AG09319 (cell line): Measurements from ENCODE around the gene POLR2H.
"Not testable (repeated sequence)": the region's sequence is repeated elsewhere in the genome, so short reads cannot be mapped to it uniquely, and the experiment has no call there.

Experiments
- DNase-seq: peaks from one replicate; pipeline ENCODE4 v3.0.0-alpha.2; 2010; ENCODE audit warnings: low read depth; ENCODE audit errors: extremely low read depth
- TF ChIP-seq, protein P1 (sequence below): IDR thresholded peaks from 2 replicates; pipeline ENCODE4 v1.5.1; 2011; ENCODE audit warnings: low read depth, mild to moderate bottlenecking, inconsistent platforms, low read length, moderate library complexity

POLR2H gene

DNA sequence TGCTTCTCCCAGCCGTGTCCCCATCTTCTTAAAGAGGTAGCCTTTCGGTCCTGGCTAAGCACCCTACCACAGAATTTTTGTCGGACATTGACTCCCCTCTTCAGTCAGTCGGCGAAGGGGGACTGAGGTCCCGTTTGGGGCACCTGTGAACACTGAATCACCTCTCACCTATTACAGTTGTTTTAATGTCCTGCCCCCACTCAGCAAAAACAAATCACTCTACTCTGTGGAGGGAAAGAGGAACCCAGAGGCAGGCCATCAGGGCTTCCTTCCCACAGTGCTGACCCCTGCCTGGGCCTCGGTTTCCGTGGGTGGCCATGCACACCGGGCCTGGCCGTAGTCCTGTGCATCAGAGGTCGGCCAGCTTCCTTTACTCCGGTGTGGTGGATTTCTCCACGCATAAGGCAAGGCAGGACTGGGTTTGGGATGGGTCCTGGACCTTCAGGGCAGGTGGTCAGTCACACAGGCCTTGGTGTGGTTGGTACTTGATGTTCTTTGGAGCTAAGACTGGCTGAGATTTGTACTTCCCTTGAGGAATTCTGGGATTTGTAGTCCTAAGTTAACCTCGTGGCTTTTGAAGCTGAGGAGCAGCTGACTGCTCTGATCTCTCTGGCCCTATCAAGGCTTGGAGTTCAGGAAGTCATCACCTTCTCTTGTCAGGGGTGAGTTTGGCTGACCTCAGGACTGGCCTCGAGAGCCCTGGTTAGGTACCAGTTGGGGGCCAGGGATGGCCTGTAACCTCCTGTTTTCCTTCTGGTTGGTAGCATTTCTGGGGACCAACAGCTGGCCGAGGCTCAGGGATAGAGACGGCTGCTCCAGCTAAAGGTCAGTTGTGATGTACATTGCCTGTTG is 24.7 kb upstream of the POLR2H start:
- DNase-seq = no peak
- TF ChIP-seq, protein P1, sequence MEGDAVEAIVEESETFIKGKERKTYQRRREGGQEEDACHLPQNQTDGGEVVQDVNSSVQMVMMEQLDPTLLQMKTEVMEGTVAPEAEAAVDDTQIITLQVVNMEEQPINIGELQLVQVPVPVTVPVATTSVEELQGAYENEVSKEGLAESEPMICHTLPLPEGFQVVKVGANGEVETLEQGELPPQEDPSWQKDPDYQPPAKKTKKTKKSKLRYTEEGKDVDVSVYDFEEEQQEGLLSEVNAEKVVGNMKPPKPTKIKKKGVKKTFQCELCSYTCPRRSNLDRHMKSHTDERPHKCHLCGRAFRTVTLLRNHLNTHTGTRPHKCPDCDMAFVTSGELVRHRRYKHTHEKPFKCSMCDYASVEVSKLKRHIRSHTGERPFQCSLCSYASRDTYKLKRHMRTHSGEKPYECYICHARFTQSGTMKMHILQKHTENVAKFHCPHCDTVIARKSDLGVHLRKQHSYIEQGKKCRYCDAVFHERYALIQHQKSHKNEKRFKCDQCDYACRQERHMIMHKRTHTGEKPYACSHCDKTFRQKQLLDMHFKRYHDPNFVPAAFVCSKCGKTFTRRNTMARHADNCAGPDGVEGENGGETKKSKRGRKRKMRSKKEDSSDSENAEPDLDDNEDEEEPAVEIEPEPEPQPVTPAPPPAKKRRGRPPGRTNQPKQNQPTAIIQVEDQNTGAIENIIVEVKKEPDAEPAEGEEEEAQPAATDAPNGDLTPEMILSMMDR = no peak

DNA sequence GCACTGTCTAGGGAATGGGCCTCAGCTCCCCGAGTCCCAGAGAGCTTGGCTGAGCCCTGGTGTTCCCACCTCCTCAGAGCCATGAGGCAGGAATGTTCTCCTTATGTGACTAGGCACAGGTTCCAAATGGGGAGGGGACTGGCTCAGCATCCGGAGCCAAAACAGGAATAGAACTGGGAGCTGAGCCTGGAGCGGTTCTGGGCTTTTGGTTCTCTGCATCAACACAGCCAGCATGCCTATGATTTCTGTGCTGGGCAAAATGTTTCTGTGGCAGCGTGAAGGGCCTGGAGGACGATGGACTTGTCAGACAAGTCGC is 24.2 kb upstream of the POLR2H start, which contains the start of gene FAM131A:
TSS of gene FAM131A (plus strand) at position 202 of the 316 bp plus-strand sequence. CDS start at position 233, 31 bp downstream.
- TF ChIP-seq, protein P1 = no peak
- DNase-seq = no peak

DNA sequence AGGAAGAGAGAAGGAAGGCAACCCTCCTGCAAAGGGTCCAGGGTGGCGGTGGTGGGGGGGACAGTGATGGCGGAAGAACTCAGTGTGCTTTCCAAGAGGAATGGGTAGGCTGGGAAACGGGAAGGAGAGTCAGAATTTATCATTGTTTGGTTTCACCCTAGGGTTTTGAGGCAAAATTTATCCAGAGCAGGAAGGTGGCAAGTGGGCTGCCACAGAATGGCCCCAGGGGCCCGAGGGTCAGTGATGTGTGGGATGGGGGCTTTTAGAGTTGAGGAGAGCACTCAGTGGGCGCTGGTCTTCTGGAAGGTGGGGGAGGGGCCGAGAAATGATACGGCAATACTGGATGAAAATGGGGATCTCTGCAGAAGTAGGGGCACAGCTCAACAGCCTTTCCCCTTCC is 23.5 kb upstream of the POLR2H start:
- TF ChIP-seq, protein P1 = no peak
- DNase-seq = no peak

DNA sequence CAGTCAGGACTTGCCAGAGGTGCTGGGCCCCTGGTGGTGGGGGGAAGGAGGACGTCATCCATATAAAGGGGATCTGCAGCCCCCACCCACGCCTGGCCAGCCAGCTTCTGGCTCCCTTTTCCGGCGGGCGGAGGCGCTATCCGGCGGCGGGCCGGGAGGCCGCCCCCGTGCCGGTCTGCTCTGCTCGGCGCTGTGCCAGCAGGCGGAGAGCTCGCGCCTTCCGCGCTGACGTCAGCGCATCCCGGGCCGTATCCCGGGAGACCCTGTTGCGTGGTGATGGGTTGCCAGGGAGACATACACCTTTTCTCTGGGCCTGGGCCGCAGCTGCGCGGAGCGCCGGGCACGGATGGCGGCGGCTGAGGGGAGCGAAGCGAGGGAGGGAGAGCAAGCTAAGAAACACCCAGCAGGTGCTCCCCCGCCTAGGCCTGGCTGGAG is 23.0 kb upstream of the POLR2H start:
- no peak for DNase-seq
- TF ChIP-seq, protein P1 = no peak; the same call in 1 of the 2 replicates

DNA sequence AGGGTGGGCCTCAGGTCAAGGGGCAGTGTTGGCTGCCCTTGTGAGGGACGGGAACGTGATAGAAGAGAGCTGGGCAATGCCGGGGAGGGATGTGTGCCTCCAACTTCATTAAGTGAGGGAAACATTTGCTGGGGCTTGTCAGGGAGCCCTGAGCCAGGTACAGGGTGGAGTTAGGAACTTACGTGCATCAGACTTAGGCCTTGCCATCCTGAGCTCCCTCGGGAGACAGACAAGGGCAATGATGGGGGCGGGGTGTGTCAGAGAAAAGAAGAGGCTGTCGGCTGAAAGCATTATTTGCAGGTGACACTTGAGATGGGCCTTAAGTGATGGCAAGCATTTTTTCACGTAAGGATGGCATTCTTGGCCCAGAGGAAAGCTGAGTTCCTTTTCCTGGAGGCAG is 22.5 kb upstream of the POLR2H start:
- TF ChIP-seq, protein P1 = no peak

DNA sequence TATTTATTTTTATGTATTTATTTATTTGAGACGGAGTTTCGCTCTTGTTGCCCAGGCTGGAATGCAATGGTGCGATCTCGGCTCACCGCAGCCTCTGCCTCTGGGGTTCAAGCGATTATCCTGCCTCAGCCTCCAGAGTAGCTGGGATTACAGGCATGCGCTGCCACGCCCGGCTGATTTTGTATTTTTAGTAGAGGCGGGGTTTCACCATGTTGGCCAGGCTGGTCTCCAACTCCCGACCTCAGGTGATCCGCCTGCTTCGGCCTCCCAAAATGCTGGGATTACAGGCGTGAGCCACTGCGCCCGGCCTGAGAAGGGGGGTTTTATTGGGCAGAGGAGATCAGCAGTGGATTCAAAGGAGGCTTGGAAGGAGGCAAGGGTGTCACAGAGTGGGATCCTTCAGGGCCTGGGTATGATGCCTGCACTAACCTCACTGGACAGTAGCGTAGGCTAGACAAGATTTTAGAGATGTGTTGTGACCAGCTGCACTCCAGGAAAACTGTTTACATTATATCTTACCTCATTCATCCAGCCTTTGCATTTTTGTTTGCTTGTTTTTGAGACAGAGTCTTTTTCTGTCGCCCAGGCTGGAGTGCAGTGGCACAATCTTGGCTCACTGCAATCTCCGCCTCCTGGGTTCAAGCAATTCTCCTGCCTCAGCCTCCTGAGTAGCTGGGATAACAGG is 21.9 kb upstream of the POLR2H start:
- not testable (repeated sequence) for DNase-seq

More for the DNA sequence above, 22.5 kb upstream of the POLR2H start:
- no peak for DNase-seq

DNA sequence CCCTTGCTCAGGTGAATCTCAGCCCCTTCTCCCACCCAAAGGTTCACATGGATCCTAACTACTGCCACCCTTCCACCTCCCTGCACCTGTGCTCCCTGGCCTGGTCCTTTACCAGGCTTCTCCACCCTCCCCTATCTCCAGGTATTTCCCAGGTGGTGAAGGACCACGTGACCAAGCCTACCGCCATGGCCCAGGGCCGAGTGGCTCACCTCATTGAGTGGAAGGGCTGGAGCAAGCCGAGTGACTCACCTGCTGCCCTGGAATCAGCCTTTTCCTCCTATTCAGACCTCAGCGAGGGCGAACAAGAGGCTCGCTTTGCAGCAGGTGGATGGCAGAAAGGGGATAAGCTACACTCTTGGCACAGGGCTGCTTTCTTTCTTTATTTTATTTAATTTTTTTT is 19.6 kb upstream of the POLR2H start:
- TF ChIP-seq, protein P1 = no peak
- DNase-seq = no peak
